Glomerular visceral epithelial cell (primary cell): ENCODE measurements around the gene LY9.

ENCODE experiments used
- DNase-seq: peaks from one replicate; pipeline ENCODE4 v3.0.0-alpha.2; 2016; ENCODE audit errors: extremely low spot score

LY9 gene

GRCh38 chr1:160800645-160801408 is 4.9 kb downstream of the LY9 start:
- no peak for DNase-seq

GRCh38 chr1:160801836-160802580 is 6.0 kb downstream of the LY9 start:
- no peak for DNase-seq

- DNase-seq: no peak
Observed at GRCh38 chr1:160806109-160806665, 10.2 kb downstream of the LY9 start.

GRCh38 chr1:160806784-160807183 is 10.8 kb downstream of the LY9 start:
- no peak for DNase-seq

- DNase-seq: no peak
Observed at GRCh38 chr1:160807247-160807646, 11.3 kb downstream of the LY9 start.

GRCh38 chr1:160807738-160808137 is 11.8 kb downstream of the LY9 start:
- no peak for DNase-seq

- no peak for DNase-seq
Observed at GRCh38 chr1:160808289-160808688, 12.3 kb downstream of the LY9 start.

GRCh38 chr1:160810486-160810885 is 14.5 kb downstream of the LY9 start:
- no peak for DNase-seq

GRCh38 chr1:160811147-160811546 is 15.2 kb downstream of the LY9 start:
- DNase-seq: no peak

- DNase-seq: peak; percentile 6
Observed at GRCh38 chr1:160813215-160813614, 17.2 kb downstream of the LY9 start.

GRCh38 chr1:160814316-160814715 is 18.3 kb downstream of the LY9 start:
- DNase-seq: no peak

- DNase-seq: no peak
Observed at GRCh38 chr1:160814856-160815255, 18.9 kb downstream of the LY9 start.

- DNase-seq: no peak
Observed at GRCh38 chr1:160818207-160818937, 22.4 kb downstream of the LY9 start.

- no peak for DNase-seq
Observed at GRCh38 chr1:160819186-160819585, 23.2 kb downstream of the LY9 start.

- DNase-seq: no peak
Observed at GRCh38 chr1:160821627-160822026, 25.7 kb downstream of the LY9 start.

GRCh38 chr1:160823296-160823695 is 27.3 kb downstream of the LY9 start:
- no peak for DNase-seq

GRCh38 chr1:160826546-160826945 is 30.6 kb downstream of the LY9 start:
- DNase-seq: no peak

- no peak for DNase-seq
Observed at GRCh38 chr1:160827418-160827817, 31.4 kb downstream of the LY9 start.

GRCh38 chr1:160829766-160830165 is 33.8 kb downstream of the LY9 start:
- no peak for DNase-seq

- DNase-seq: peak; percentile 20
Observed at GRCh38 chr1:160830321-160831153, 34.6 kb downstream of the LY9 start.

- peak; percentile 50 for DNase-seq
Observed at GRCh38 chr1:160834945-160835565, 39.1 kb downstream of the LY9 start.
